ENCODE results near the gene KCTD7. TPM values are rescaled to one million over a fixed set of nuclear protein-coding genes. Genes with fewer than 3 reads are reported as not detected.
"Not testable (repeated sequence)": the region's sequence is repeated elsewhere in the genome, so short reads cannot be mapped to it uniquely, and the experiment has no call there.

The KCTD7 gene
- total RNA-seq, 4 donors from 2014 or later: 5.2 to 22.8 (median 14.0) TPM

- H3K36me3 ChIP-seq; H3K9me3 ChIP-seq; intact Hi-C loops (cut with DNase I; ENCODE audit: low total_unique reads); in situ Hi-C loops (cut with MboI; ENCODE audit: low pct_ligation_motif_present in 1 of 4, low pct_unique_long_range_greater_than_20kb in 1 of 4, low sequenced_read_pairs in 3 of 4); H3K4me3 ChIP-seq; H3K27me3 ChIP-seq; DNase-seq: not testable (repeated sequence)
- Histone ChIP-seq H3K4me1 (peaks cover 23 to 36% (median 30%) of the 10 kb centered on the region in 4 donors), H3K27ac (peak overlapping the region in 2 of 4 donors; percentile 27 to 97)
- WGBS, 2 donors (ENCODE audit: low coverage in 1 of 2): 58 to 74% methylated on average over 3 to 5 of the region's 5 CpGs
Measured at GRCh38 chr7:66588856-66589570, 39.7 kb upstream of the KCTD7 start.

GRCh38 chr7:66590302-66591057 is 38.2 kb upstream of the KCTD7 start:
- DNase-seq; H3K36me3 ChIP-seq; intact Hi-C loops (cut with DNase I; ENCODE audit: low total_unique reads); H3K27me3 ChIP-seq; in situ Hi-C loops (cut with MboI; ENCODE audit: low pct_ligation_motif_present in 1 of 4, low pct_unique_long_range_greater_than_20kb in 1 of 4, low sequenced_read_pairs in 3 of 4); H3K9me3 ChIP-seq: not testable (repeated sequence)
- H3K27ac ChIP-seq: peak overlapping the region; percentile 94 to 98 (median 96)
- 11 to 60% methylated on average over 5 to 11 of the region's 11 CpGs for WGBS, 2 donors (ENCODE audit: low coverage in 1 of 2)
- H3K4me3 ChIP-seq: peak overlapping the region in 2 of 4 donors; percentile 88 to 93
- peaks cover 23 to 36% (median 29%) of the 10 kb centered on the region in 4 donors for H3K4me1 ChIP-seq

- 5 to 16% methylated on average over 9 to 35 of the region's 35 CpGs for WGBS, 2 donors (ENCODE audit: low coverage in 1 of 2)
- H3K27ac ChIP-seq: peak overlapping the region; percentile 94 to 98 (median 96)
- in situ Hi-C loops (cut with MboI; ENCODE audit: low pct_ligation_motif_present in 1 of 4, low pct_unique_long_range_greater_than_20kb in 1 of 4, low sequenced_read_pairs in 3 of 4); intact Hi-C loops (cut with DNase I; ENCODE audit: low total_unique reads); H3K9me3 ChIP-seq; H3K36me3 ChIP-seq; H3K27me3 ChIP-seq: not testable (repeated sequence)
- peak; percentile 22 for DNase-seq
- peak overlapping the region; percentile 52 to 93 (median 87) for H3K4me3 ChIP-seq
- peaks cover 20 to 36% (median 27%) of the 10 kb centered on the region in 4 donors for H3K4me1 ChIP-seq
Measured at GRCh38 chr7:66591058-66591798, 37.5 kb upstream of the KCTD7 start.

- intact Hi-C loops (cut with DNase I; ENCODE audit: low total_unique reads) (no loop called here), in situ Hi-C loops (cut with MboI; ENCODE audit: low pct_ligation_motif_present in 1 of 4, low pct_unique_long_range_greater_than_20kb in 1 of 4, low sequenced_read_pairs in 3 of 4) (no loop called here)
- H3K9me3 ChIP-seq: no peaks in the 10 kb centered on the region
- H3K27ac ChIP-seq: peak overlapping the region; percentile 94 to 98 (median 96)
- peaks cover 18 to 41% (median 25%) of the 10 kb centered on the region in 4 donors for H3K4me1 ChIP-seq
- peak overlapping the region; percentile 52 to 93 (median 87) for H3K4me3 ChIP-seq
- H3K27me3 ChIP-seq: no peaks in the 10 kb centered on the region
- peak; percentile 95 for DNase-seq
- TF ChIP-seq EP300 (IDR thresholded peaks at IDR 0.05; ENCODE audit: low read depth) (no peak), CTCF (IDR thresholded peaks at IDR 0.05) (no peak), POLR2A (IDR thresholded peaks at IDR 0.05) (peak; percentile 97), POLR2AphosphoS5 (IDR thresholded peaks at IDR 0.05) (peak; percentile 99)
- 0% methylated on average over 3 to 70 of the region's 83 CpGs for WGBS, 2 donors (ENCODE audit: low coverage in 1 of 2)
- H3K36me3 ChIP-seq: no peaks in the 10 kb centered on the region
Measured at GRCh38 chr7:66591799-66592596, 36.7 kb upstream of the KCTD7 start.

GRCh38 chr7:66592597-66593146 is 36.0 kb upstream of the KCTD7 start:
- H3K27me3 ChIP-seq; intact Hi-C loops (cut with DNase I; ENCODE audit: low total_unique reads); in situ Hi-C loops (cut with MboI; ENCODE audit: low pct_ligation_motif_present in 1 of 4, low pct_unique_long_range_greater_than_20kb in 1 of 4, low sequenced_read_pairs in 3 of 4); DNase-seq; H3K9me3 ChIP-seq; H3K36me3 ChIP-seq: not testable (repeated sequence)
- WGBS, 2 donors (ENCODE audit: low coverage in 1 of 2): 19 to 27% methylated on average over 3 to 4 of the region's 4 CpGs
- peak overlapping the region in 3 of 4 donors; percentile 86 to 93 (median 88) for H3K4me3 ChIP-seq
- peaks cover 18 to 43% (median 25%) of the 10 kb centered on the region in 4 donors for H3K4me1 ChIP-seq
- H3K27ac ChIP-seq: peak overlapping the region; percentile 94 to 98 (median 96)

- H3K9me3 ChIP-seq; H3K27me3 ChIP-seq; intact Hi-C loops (cut with DNase I; ENCODE audit: low total_unique reads); in situ Hi-C loops (cut with MboI; ENCODE audit: low pct_ligation_motif_present in 1 of 4, low pct_unique_long_range_greater_than_20kb in 1 of 4, low sequenced_read_pairs in 3 of 4); DNase-seq; H3K36me3 ChIP-seq; H3K27ac ChIP-seq; H3K4me3 ChIP-seq: not testable (repeated sequence)
- 94 to 96% methylated on average over 6 to 8 of the region's 8 CpGs for WGBS, 2 donors (ENCODE audit: low coverage in 1 of 2)
- H3K4me1 ChIP-seq: peaks cover 18 to 36% (median 22%) of the 10 kb centered on the region in 4 donors
Measured at GRCh38 chr7:66594082-66594481, 34.6 kb upstream of the KCTD7 start.

Data from transverse colon (tissue), 4 donors.